NCI-H446 (cell line): ENCODE data around the gene MYO10.
"Not testable (repeated sequence)": the region's sequence is repeated elsewhere in the genome, so short reads cannot be mapped to it uniquely, and the experiment has no call there.

Experiments used
- DNase-seq, 2 experiments: peaks; one replicate each; lab custom pipeline; 2025; lab: John Stamatoyannopoulos, UW

MYO10 gene

GRCh38 chr5:16886793-16887345 is 49.2 kb downstream of the MYO10 start:
- DNase-seq = no peak

DNA sequence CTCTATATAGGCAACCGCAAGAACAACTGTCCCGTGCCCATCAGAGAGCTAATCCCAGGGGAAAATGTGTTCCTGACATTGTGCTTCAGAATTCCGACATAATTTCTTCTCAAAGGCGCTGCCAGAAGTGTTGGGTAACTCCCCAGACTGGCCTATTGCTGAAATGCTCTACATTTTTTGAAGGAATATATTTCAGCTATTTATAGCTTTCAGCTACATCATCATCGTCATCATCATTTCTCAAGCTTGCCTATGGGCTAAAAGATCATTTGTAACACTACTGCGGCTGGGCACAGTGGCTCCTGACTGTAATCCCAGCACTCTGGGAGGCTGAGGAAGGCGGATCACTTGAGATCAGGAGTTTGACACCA is 49.7 kb downstream of the MYO10 start:
- DNase-seq = no peak

- no peak for DNase-seq
Observed at GRCh38 chr5:16885635-16886365, 50.3 kb downstream of the MYO10 start.

DNA sequence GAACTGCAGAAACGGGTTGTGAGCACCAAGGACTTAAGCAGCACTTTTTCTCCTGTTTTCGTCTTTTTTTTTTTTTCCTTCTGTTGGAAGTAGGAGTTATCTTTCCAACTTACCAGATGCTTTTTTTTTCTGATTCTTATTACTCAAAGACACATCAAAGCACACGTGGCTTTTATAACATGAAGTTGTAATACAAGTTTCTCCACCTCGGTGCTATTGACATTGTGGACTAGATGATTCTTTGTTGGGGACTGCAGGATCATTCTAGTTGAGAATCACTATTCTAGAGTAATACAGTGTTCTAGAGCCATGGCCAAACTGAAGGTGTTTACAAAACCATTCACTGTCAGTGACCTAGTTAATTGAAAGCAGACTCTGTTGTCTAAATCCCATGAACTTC is 51.5 kb downstream of the MYO10 start:
- DNase-seq = no peak

DNA sequence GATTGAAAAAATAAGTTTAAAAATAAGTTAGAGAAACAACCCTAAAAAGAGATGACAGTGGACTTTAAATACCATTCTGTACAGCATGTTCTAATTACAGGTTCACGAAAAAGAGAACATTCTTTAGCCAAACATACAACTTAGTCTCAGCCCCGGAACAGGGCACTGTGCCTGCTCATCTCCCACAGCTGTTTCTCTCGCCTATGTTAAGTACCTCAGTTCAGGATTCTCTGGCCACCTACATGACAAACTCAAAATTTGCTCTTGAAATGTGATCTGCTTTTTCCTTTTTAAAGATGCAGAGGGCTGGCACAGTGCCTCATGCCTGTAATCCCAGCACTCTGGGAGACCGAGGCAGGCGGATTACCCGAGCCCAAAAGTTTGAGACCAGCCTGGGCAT is 52.3 kb downstream of the MYO10 start:
- DNase-seq = no peak

DNA sequence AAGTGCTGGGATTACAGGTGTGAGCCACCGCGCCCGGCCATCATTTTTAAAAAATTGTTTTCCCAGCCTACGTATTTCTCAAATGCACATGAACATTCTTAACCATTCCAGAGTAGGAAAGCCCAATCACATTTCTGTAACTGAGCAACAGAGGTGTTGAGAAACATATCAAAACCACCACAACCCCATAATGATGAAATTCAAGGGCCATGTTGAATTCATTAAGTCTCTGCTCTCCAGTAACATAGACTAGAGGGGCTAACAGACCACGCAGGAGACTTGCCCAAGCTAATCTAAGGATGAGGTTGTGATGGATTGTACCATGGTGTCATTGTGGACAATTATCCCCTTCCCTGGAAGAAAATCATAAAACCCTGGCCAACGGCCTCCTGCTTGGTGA is 52.9 kb downstream of the MYO10 start:
- DNase-seq = no peak

DNA sequence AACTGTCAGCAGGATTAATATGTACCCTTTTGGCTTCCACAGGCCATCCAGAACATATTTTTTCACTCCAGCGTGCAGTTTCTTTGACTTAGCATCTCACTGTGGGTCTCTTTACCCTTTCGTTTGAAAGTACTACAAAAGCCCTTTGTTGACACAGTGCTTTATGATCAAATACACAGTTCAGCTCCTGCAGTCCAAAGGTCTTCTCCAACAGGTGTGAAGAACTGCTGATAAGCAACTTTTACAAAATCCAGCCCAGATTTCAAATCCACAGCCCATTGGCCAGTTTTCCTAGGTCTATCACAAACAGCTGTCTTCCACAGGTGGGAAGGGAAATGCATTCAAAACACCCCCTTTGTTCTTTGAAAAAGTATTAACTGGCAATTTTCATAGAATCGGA is 54.8 kb downstream of the MYO10 start:
- DNase-seq = no peak

GRCh38 chr5:16880547-16880946 is 55.5 kb downstream of the MYO10 start:
- no peak for DNase-seq

DNA sequence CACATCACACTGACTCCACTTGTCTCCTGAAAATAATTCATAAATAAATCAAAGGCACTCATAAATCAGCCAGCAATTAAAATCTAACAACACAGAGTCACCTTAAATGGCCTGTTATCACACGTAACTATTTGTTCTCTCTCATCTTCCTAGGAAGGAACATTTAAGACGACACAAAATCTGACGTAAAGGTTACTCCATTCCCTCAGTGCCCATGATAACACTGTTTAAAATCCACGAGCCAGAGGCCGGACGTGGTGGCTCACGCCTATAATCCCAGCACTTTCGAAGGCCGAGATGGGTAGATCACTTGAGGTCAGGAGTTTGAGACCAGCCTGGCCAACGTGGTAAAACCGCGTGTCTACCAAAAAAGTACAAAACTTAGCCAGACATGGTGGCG is 56.4 kb downstream of the MYO10 start:
- no peak for DNase-seq

- DNase-seq = no peak
Observed at GRCh38 chr5:16879191-16879590, 56.9 kb downstream of the MYO10 start.

DNA sequence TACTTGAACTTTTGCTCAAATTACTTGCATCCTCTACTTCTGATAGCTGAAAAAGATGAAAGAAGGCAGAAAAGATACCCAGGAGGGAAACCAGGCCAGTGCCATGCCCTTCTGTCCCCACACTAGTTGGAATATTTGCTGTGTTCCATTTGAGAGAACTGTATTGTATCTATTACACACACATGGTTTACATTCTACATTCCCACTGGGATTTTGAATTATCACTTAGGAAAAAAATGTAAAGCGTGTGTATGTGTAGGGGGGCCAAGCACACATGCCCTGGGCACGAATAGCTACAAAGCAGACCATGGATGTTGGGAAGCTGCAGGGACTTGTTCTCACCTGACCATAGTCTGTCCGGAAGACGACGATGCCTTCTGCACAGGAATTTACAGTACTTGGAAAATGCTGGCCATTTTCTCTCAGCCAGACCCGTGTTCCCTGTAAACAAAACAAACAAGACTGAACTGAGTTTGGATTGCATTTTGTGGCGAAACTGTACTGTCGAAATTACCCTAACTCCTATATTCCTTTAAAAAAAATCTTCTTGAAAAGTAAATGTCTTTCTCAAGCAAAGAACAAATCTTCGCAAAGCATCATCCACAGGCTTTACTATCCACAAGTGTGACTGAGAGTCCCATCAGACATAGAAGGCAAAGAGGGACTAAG is 58.7 kb downstream of the MYO10 start:
- DNase-seq = no peak

- not testable (repeated sequence) for DNase-seq
Observed at GRCh38 chr5:16874424-16874823, 61.7 kb downstream of the MYO10 start.

DNA sequence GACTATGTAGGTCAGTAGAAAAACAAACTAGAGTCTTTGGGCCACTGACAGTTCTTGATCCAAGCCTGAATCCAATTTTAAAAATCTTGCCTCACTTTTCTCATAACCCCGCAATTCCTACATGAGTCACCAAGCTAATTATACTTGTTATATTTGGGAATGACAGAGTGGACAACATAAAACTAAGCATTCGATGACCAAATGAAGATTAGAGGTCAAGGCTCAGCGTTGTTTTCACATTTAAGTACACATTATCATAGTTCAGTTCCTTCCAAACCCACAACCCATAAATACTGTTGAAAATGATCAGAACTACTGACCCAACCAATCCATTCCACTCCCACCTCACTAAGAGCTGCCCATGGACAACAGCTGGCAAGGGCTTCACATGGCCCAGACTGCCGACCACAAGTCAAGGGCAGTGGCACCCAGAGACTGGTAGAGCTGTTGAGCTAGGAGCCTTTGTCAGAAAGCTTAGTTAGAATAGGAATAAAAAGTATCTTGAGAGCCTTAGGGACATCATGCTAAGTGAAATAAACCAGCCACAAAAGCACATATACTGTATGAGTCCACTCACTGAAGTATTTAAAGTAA is 64.2 kb downstream of the MYO10 start:
- no peak for DNase-seq

DNA sequence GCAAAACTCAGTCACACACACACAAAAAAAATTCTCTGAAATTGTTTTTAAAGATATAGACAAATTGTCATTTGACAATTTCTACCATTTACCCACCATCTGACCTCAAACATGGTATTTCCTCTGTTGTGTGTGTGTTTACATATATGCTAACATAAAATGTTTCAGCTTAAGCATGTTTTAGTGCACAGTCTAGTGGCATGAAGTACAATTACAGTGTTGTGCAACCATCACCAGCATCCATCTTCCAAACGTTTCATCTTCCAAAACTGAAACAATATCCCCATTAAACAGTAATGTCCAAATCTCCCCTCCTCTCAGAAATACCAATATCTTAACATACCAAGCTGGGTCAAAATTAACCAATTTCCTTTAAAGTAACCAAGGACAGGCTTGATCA is 65.2 kb downstream of the MYO10 start:
- no peak for DNase-seq

DNA sequence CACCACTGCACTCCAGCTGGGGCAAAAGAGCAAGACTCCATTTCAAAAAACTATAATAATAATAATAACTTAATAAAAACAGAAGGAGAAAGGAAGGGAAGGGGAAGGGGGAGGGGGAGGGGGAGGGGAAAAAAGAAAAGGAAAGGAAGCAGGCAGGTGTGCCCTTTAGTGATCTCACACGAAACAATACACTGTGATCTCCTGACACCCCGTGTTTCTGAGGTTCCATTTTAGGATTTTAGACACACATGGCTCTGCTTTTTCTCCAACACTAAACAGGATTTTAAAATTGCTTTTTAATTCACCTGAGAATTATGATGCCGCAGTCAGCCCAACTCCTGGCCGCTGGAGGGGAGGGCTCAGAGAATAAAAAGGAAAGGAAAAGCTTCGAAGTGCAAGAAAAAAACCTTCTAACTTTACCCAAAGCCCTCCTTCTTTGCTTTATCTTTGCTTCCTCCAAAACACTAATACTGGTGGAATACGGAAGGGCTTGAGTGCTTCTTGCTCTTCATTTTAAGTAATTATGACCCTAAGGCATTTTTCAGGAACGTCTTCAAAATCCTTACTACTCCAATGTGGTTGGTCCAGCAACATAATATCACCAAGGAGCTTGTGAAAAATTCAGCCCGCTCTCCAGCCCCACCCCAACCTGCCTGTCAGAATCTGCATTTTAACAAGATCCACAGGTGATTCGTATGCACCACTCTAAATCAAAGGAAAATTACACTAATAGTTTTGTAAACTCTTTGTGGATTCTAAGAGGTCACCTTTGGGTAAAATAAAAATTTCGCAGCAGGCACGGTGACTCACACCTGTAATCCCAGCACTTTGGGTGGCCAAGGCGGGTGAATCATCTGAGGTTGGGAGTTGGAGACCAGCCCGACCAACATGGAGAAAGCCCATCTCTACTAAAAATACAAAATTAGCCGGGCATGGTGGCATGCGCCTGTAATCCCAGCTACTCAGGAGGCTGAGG is 66.0 kb downstream of the MYO10 start:
- DNase-seq = no peak

GRCh38 chr5:16867577-16867953 is 68.5 kb downstream of the MYO10 start:
- no peak for DNase-seq

GRCh38 chr5:16866795-16867576 is 69.1 kb downstream of the MYO10 start:
- DNase-seq = peak in 1 of 2 experiments; percentile 76

GRCh38 chr5:16866273-16866672 is 69.8 kb downstream of the MYO10 start:
- no peak for DNase-seq

- no peak for DNase-seq
Observed at GRCh38 chr5:16865151-16865550, 70.9 kb downstream of the MYO10 start.

DNA sequence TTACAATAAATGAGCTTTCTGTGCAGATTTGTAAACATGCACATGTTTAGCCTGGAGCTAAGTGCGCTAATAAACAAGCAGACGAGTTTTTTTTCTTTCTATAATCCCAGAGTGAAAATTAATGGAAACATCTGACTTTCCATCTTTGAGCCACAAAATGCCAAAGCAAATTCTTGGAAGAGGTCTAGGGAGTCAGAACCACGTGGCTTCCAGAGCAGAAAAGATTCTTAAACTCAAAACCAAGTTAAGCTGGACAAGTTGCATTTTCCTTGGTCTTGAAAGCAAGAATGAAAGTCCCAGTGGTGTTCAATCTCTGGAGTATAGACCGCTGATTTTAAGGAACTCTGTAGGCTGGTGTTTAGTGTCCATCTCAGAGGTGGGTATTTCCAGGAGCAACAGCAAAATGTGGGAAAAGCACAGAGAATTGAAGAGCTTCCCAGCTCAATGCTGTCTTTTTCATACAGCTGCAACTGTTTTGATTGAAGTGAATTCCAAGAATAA is 71.4 kb downstream of the MYO10 start:
- DNase-seq = peak in 1 of 2 experiments; percentile 48

GRCh38 chr5:16863469-16863946 is 72.6 kb downstream of the MYO10 start:
- DNase-seq = no peak
